SW 1271 (cell line): ENCODE measurements around the gene ARFGAP2.

ENCODE experiments used
- DNase-seq, 2 experiments: peaks; one replicate each; lab custom pipeline; 2025; lab: John Stamatoyannopoulos, UW

ARFGAP2 gene

DNA sequence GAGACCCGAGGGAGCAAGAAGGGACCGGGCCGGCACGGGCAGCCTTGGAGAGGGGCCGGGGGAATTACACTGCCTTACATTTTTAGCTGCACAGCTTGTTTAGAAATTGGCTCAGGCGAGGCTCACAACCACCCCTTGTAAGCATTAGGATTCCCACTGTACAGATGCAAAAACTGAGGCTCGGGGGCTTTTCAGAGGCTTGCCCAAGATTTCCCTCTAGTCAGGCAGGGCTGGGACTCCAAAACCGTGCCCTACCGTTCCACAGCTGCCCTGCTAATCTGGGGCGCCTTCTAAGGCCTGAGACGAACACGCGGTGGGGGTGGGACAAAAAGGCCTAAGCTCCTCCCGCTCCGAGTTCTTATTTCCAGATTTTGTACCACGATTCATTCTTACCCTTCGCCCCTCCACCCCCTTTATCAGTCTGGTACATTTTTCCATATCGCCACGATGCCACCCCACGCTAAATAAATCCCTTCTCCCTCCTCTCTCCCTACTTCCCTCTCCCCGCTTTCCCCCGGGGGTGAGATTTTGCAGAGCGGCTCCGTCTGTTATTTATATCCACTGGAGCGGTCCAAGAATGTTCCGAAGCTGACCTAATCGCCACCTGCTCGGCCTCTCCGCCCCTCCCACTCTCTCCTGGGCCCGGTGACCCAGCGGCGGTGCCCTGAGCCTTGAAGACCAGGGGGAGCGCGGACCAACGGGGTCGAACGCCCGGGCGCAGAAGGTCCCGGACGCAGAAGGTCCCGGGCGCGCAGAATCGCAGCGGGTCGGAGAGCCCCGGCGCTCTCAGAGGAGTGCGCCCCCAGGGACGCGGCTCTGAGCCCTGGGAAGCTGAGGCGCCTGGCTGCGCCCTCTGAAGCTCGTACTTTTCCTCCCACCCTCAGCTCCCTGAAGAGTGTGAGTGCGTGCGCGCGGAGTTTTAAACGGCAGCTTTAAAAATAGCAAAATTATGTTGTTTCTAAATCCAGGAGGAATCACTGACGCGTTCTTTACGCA lies 10.3 kb upstream of the ARFGAP2 start:
- no peak for DNase-seq

DNA sequence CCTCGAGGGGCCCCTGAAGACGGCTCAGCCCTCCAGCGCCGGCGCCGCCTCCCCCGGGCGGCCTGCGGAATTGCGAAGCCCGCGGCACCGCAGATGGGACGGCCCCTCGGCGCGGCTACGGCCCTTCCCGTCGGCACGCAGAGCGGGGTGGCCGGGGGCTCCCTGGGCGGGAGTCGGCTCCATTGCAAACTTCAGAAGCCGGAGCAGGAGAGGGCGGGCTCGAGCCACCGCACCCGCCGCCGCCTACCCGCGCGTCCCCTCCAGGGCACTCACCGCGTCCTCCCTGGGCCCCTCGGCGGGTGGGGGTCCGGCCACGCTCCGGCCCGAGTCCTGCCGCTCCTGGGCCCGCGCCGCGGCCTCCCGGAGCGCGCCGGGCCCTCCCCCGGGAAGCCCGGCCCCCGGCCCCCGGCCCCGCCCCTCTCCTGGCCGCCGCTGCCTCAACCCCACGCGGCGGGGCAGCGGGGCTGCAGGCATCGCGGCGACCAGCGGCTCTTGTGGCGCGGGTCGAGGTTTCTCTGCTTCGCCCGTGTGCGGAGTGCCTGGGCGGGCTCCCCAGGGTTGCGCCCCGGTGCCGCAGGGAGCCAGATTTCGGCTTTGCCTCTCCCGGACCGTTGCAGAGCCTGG lies 9.5 kb upstream of the ARFGAP2 start, which contains the start of gene PACSIN3:
Gene PACSIN3 (minus strand): TSS at position 359 of the 624 bp plus-strand sequence. CDS start 3,707 bp downstream, outside the sequence.
- peak in 1 of 2 experiments; percentile 47 for DNase-seq

GRCh38 chr11:47185305-47186075 lies 8.8 kb upstream of the ARFGAP2 start:
- DNase-seq, result peak in 1 of 2 experiments; percentile 25

- no peak for DNase-seq
Measured at GRCh38 chr11:47184711-47185304, 8.1 kb upstream of the ARFGAP2 start.

DNA sequence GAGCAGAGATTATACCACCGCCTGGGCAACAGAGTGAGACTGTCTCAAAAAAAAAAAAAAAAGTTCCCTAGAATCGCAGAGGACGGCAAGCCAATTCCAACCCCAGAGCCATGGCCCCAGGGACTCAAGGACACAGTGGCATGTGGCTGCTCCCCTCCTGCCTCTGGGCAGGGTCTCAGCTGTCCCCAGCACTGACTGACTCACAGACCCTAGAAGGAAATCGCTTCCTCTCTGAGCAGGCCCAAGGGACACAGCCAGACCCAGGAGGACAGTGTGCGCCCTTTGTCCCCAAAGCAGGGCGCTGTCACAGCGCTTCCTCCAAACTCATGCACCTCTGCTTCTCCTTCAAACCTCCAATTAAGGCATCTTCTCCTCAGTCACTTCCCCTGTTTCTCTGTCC lies 7.3 kb upstream of the ARFGAP2 start:
- DNase-seq, result no peak

DNA sequence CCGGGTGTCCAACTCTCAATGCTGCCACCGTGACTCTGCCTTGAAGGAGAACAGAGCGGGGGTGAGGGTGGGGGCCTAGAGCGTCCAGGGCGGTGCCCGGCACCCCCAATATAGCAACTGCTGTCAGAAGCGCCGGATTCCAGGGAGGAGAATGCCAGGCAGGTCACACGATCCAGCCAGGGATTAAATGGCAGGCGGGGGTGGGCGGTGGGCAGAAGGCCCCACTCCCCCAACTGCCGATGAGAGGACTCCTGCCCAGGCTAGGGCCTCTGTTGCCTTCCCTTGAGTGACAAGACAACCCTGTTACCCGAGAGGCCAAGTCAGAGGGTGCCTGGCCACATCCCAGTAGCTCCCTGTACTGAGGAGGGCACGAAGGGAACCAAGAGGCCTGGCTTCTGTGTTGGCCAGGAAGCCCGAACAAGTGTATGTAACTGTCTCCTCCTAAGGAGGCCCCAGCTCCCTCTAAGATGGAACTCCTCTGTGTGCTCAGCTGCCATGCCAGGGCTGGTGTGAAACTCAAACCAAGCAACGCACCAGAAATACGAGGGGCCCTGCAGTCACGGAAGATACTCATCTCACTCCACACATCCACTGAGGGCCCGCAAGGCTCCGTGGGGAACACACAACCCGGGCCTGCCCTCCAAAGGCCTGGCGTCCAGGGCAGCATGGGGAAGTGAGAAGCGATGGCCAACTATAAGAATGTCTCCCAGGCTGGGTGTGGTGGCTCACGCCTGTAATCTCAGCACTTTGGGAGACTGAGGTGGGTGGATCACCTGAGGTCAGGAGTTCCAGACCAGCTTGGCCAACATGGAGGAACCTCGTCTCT lies 6.6 kb upstream of the ARFGAP2 start:
- DNase-seq, result no peak

DNA sequence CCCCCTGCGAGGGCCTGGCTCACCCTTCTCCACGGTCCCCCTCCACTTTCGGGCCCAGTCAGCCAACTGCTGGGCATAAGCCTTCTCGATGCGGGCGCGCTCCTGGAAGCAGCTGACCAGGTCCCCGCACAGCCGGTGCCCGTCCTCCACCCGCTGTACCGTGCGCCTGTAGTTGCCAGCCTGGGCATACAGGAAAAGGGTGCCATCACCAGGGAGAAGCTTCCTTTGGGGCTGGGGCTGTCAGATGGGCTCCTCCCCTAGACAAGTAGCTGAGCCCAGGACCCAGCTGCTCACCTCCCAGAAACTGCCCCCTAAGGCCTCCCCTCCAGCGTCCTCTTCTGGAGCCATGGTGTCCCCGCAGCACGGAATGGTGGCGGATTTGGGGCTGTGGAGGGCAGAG lies 5.7 kb upstream of the ARFGAP2 start:
- no peak for DNase-seq

DNA sequence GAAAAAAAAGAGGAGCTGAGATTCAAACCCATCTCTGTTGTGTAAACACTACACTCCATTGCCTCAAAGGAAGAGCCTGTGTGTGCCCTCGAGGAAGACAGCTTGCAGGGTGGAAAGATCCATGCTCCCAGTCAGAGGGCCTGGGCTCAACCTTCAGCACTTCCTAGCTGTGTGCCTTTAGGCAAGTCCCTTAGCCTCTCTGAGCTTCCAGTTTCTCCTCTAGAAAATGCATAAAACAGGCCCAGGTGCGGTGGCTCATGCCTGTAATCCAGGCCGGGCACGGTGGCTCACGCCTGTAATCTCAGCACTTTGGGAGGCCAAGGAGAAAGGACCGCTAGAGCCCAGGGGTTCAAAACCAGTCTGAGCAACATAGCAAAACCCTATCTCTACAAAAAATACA lies 4.6 kb upstream of the ARFGAP2 start:
- DNase-seq, result no peak

GRCh38 chr11:47180006-47180787 lies 3.5 kb upstream of the ARFGAP2 start:
- no peak for DNase-seq

- DNase-seq, result peak in 1 of 2 experiments; percentile 55
Measured at GRCh38 chr11:47179655-47179991, 2.9 kb upstream of the ARFGAP2 start.

GRCh38 chr11:47178737-47179654 lies 2.3 kb upstream of the ARFGAP2 start:
- DNase-seq, result no peak

DNA sequence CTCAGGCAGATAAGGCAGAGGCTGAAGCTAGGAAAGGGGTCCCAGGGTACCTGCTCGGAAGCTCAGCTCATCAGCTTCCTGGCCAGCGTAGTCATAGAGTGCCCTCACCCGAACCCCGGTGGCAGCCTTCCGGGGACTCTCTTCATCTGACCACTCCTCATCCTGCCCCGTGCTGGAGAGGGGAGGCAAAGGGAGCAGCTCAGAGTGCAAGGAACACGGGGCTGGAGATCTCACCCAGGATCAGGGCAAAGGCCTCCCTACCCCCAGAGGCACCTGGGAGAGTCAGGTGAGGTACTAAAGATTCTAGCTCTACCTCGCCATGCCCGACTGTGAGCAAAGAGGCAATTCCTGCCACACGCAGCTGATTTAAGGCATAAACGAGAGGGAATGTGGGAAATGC lies 1.6 kb upstream of the ARFGAP2 start:
- no peak for DNase-seq

DNA sequence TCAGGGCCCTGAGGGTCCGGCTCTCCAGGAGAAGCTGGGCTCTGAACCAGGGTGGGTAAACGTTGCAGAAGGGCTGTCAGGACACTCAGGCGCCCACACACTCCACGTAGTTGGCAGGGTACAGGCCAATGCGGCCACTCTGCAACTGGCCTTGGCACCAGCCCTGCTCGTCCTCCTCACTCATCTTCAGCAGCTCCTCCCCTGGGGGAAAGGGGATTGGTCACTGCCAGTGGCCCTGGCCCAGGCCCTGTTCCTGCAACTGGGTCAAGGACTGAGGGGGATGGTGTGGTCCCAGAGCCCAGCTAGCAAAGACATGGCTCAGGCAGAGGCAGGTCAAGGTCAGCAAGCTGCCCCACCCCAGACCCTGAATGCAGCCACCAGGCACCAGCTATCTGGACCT lies 1.2 kb upstream of the ARFGAP2 start:
- no peak for DNase-seq

DNA sequence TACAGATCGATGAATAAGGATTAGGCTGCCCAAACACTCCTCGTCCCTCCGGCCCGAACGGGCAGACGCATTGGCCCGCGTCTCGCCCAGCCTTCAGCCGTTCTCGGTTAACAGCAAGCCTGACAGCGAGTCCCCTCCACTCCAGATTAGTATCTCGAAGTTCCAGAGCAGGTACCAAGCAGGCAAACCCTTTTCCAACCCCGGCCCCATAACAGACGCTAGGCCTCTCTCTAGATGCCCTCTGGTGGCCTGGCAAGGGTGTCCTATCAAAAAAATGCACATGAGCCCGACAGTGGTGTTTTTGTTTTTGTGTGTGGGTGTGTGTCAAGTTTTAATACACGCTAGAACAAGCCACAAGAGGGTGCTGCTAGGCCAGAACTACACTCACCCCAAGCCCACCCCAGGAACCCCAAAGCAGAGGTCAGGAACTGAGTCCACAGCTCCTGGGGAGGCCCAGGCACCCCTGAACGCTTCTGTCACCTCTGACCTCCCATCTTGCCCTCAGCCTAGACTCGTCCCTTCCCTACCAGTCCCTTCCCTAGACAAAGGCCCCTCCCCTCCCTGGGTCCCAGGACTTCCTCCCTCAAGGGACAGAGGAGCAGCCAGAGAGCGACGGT lies 658 bp upstream of the ARFGAP2 start:
- peak; percentile 68 to 73 for DNase-seq

GRCh38 chr11:47175746-47176327 lies 842 bp downstream of the ARFGAP2 start:
- no peak for DNase-seq

GRCh38 chr11:47172740-47173336 lies 3.8 kb downstream of the ARFGAP2 start:
- DNase-seq, result no peak

- no peak for DNase-seq
Measured at GRCh38 chr11:47171856-47172255, 4.8 kb downstream of the ARFGAP2 start.
